Activated naive CD4-positive, alpha-beta T cell treated with anti-CD3 and anti-CD28 coated beads, Interleukin-2, amount 50 U/mL, for 72 hours (primary cell): ENCODE data around the gene EBLN1. TPM values are rescaled to one million over a fixed set of nuclear protein-coding genes. Genes with fewer than 3 reads are reported as not detected.

ENCODE experiments used
- ATAC-seq, 2 donors: fragments of 150-1000 bp; cut with Tn5 transposase; 2 replicates each; pipeline ENCODE4 v1.10.0; 2021; ENCODE audit warnings: mild to moderate bottlenecking in 2 of 2, moderate library complexity in 2 of 2
- DNase-seq, 2 donors: peaks; one replicate each; pipeline ENCODE4 v3.0.0; 2021 to 2022; ENCODE audit warnings: low spot score in 2 of 2
- H3K27ac Mint-ChIP-seq, 2 donors: one replicate each; pipeline ENCODE4 v1.8.0; 2022; ENCODE audit warnings: mild to moderate bottlenecking in 2 of 2, mixed read lengths in 2 of 2
- H3K36me3 Mint-ChIP-seq, 2 donors: one replicate each; pipeline ENCODE4 v1.8.0; 2022; ENCODE audit warnings: mixed read lengths in 2 of 2
- H3K9me3 Mint-ChIP-seq, 2 donors: one replicate each; pipeline ENCODE4 v1.8.0; 2022; ENCODE audit warnings: mixed read lengths in 2 of 2
- total RNA-seq, 2 donors: library from RNA; stranded (reverse); gene quantifications; one replicate each; pipeline ENCODE4 v1.2.3, GENCODE V29; 2022

EBLN1 gene
- not detected for total RNA-seq

DNA sequence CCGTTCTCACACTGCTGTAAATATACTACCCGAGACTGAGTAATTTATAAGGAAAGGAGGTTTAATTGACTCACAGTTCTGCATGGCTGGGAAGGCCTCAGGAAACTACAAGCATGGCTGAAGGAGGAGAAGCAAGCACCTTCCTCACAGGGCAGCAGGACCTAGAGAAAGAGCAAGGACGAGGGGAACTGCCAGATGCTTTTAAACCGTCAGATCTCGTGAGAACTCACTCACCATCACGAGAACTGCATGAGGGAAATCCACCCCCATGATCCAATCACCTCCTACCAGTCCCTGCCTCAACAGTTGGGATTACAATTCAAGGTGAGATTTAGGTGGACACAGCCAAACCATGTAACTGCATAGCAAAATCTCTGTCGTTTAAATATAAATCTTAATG, at the start of gene EBLN1:
EBLN1 (minus strand) TSS at position 174 of the 400 bp plus-strand sequence. CDS start 8,032 bp downstream, outside the sequence.
- no peak within 1 kb of the TSS for H3K27ac Mint-ChIP-seq
- DNase-seq (no peak), ATAC-seq (no peak)
- H3K9me3 Mint-ChIP-seq: peaks cover 0 to 13% of the 10 kb centered on the region in 2 donors
- peaks cover 0 to under 1% of the 10 kb centered on the region in 2 donors for H3K36me3 Mint-ChIP-seq

DNA sequence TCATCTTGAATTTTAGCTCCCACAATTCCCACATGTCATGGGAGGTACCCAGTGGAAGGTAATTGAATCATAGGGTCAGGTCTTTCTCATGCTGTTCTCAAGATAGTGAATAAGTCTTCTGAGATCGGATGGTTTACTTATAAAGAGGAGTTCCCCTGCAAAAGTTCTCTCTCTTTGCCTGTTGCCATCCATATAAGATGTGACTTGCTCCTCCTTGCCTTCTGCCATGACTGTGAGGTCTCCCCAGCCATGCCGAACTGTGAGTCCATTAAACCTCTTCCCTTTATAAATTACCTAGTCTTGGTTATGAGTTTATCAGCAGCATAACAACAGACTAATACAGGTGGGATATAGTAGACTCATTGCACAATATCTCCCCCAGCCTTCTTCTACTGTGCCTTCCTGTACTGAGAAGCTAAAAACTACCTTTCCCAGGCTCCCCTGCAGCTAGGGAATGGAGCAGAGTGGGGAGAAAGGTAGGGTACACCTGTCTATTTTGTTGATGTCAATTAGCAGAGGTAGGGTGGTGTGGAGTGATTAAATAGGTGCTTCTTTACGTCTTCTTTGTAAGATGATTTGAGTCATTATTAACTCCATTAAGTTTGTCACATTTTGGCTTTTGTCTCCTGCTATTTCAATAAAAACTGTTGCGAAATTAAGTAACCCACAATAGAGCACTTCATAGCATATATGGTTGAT, 48.2 kb upstream of the EBLN1 start:
- ATAC-seq (no peak), DNase-seq (no peak)
- Mint-ChIP-seq H3K36me3 (peaks cover 0 to 5% of the 10 kb centered on the region in 2 donors), H3K27ac (no peak overlapping the region), H3K9me3 (peaks cover 0 to 3% of the 10 kb centered on the region in 2 donors)

DNA sequence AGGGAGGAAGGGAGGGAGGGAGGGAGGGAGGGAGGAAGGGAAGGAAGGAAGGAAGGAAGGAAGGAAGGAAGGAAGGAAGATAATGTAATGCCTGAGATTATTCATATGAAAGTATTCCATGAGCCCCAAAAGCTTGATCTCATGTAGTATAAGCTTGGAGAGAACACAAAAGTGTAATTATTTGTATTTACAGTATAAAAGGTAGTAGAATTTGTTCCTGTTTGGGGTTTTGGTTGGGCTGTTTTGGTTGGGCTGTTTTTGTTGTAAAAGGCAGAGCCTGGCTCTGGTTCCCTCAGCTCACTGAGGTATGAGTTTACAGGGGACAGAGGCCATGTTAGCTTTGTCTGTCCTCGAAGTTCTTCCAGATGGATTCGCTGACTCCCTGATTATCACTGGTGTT, 45.3 kb upstream of the EBLN1 start:
- Mint-ChIP-seq H3K27ac (no peak overlapping the region), H3K9me3 (peaks cover 0 to 3% of the 10 kb centered on the region in 2 donors), H3K36me3 (peaks cover 0 to 5% of the 10 kb centered on the region in 2 donors)
- no peak for DNase-seq
- no peak for ATAC-seq

DNA sequence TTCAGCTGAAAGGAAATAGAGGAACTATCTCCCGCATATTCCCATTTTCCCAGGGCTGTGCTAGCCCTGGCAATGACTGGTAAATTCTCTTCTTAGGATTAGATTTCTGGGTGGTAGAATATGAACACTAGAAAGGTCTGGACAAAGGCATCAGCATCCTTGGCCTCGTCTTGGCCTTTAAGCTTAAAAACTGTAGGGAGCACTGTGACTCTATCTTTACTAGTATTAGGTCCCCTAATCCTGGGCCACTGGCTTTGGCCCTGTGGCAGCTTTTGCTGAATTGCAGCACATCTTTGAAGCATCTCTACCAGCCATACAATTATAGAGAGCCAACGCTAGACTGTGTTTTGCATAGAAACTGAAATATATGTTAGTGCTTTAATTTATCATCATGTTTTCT, 41.5 kb upstream of the EBLN1 start:
- Mint-ChIP-seq H3K9me3 (no peaks in the 10 kb centered on the region), H3K36me3 (no peaks in the 10 kb centered on the region), H3K27ac (no peak overlapping the region)
- ATAC-seq (peak; percentile 66 to 69), DNase-seq (no peak)

DNA sequence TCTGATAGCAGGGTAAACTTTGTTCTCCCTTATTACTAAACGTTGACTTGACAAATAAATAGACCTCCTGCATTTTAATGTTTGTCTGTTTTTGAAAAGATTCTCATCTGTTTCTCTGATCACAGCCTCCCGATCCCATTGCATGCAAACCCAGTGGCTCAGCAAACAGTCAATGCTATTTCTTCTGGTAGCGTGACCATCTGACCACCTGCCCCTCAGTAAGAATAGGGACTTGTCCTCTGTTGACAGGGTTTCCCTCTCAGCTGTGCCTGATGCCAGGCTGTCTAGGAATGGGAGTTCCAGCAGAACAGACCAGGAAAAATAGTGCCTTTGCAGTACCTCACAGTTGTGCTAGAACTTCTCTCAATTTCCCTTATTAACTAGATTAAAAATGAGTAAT, 40.7 kb upstream of the EBLN1 start:
- H3K9me3 Mint-ChIP-seq: no peaks in the 10 kb centered on the region
- H3K36me3 Mint-ChIP-seq: peaks cover 0 to 5% of the 10 kb centered on the region in 2 donors
- ATAC-seq (no peak), DNase-seq (no peak)
- H3K27ac Mint-ChIP-seq: no peak overlapping the region

DNA sequence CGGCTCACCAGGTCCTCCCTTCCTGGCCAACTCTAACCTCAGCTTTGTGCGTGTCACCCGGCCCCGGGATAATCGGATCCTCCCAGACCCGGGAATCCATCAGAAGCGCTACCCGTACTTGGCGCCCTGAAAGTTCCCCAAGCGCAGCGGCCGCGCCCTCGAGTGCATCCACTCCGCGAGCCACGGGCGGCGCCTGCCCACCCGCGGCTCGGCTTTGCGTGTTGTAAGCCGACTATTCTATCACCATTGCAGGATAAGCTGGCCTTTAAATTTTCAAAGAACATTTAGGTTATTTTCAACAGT, 35.7 kb upstream of the EBLN1 start:
- ATAC-seq: no peak
- DNase-seq: peak in 1 of 2 donors; percentile 17
- Mint-ChIP-seq H3K36me3 (peaks cover 17 to 23% of the 10 kb centered on the region in 2 donors), H3K27ac (peak overlapping the region; percentile 92 to 94), H3K9me3 (no peaks in the 10 kb centered on the region)

DNA sequence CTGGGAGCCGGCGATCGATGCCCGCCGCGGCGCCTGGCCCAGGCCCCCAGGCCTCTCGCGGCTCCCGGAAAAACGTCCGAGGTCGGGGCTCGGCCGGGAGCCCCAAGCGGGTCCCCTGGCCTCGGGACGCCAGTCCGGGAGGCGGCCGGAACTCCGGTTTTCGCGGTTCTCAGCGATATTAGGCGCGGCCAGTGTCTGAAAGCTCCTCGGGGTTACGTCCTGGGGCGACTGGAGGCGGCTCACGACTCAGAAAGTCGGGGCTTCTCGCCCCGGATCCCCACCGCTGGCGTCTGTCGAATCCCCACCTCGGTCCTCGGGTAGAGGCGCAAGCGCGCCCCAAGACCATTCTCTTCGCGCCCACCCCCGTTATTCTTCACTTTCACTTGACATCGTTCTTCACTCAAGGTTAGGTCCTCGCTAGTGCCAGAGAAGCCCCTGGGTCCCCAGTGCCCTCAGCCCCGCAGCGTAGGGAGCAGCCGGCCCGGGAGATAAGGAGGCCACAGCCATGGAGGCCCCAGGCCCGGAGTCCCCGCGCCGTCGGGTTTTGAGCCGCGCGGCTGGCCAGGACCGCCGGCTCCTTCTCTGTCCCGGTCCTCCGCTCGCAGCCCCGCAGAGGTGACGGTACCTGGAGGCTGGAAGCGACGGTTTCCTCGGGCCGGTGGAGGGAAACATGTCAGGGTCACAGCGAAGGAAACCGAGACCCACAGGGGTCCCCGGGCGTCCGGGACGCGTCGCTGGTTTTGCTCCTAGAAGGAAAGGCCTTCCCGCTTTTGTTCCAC, 35.2 kb upstream of the EBLN1 start:
- ATAC-seq: peak; percentile 29 to 36
- DNase-seq: peak; percentile 41 to 67
- H3K27ac Mint-ChIP-seq: peak overlapping the region; percentile 94 to 97
- H3K36me3 Mint-ChIP-seq: peaks cover 17 to 23% of the 10 kb centered on the region in 2 donors
- H3K9me3 Mint-ChIP-seq: no peaks in the 10 kb centered on the region

DNA sequence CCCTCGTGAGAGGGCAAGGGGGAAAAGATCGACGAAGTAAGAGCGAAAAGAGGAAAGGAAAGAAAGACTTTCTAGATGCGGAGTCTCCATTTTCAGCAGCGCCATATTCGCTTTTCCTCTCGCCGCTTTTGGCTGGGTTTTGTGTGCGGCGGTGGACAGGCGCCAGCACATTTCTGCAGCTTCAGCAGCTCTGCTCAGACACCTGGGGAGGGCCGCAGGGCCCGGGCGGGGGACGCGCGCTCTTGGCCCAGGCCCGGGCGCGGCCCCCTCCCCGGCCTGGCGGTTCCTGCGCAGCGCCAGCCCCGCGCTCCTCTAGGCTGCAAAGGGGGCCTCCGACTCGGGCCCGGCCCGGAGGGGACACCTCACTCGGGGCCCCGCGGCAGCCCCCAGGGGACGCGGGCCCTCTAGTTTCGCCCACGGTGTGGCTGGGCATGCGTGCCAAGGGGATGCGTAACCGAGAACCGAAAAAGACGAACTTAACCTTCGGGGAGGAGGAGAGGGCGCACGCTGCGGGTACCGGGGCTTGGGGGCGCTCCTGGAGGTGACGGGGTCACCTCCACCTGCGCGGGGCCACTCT, 34.5 kb upstream of the EBLN1 start:
- peak; percentile 63 to 82 for DNase-seq
- Mint-ChIP-seq H3K36me3 (peaks cover 17 to 23% of the 10 kb centered on the region in 2 donors), H3K27ac (peak overlapping the region; percentile 94 to 99)

DNA sequence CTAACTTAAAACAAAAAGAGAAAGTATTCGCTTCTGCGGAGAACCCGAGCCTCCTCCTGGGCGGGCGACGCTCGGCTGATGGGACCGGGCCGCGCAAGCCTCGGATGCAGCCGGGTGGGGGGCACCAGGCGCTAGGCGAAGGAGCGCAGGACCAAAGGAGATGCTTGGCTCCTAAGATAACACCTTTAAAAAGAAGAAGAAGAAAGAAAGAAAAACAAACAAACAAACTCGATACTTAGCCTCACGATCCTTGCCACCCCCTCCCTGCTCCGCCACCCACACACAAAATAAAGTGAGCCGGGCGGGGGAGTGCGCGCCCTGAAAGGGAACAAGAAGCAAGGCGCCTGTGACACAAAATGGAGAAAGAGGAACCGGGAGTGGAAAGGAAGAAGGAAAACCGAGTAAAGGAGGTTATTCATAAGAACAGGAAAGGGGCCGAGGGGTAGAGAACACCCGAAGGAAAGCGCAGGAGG, 34.0 kb upstream of the EBLN1 start:
- Mint-ChIP-seq H3K27ac (peak overlapping the region; percentile 94 to 99), H3K9me3 (no peaks in the 10 kb centered on the region), H3K36me3 (peaks cover 17 to 23% of the 10 kb centered on the region in 2 donors)
- peak; percentile 62 to 63 for DNase-seq
- ATAC-seq: peak; percentile 17 to 51

More for the DNA sequence above, 34.5 kb upstream of the EBLN1 start:
- no peaks in the 10 kb centered on the region for H3K9me3 Mint-ChIP-seq
- peak; percentile 76 to 87 for ATAC-seq

DNA sequence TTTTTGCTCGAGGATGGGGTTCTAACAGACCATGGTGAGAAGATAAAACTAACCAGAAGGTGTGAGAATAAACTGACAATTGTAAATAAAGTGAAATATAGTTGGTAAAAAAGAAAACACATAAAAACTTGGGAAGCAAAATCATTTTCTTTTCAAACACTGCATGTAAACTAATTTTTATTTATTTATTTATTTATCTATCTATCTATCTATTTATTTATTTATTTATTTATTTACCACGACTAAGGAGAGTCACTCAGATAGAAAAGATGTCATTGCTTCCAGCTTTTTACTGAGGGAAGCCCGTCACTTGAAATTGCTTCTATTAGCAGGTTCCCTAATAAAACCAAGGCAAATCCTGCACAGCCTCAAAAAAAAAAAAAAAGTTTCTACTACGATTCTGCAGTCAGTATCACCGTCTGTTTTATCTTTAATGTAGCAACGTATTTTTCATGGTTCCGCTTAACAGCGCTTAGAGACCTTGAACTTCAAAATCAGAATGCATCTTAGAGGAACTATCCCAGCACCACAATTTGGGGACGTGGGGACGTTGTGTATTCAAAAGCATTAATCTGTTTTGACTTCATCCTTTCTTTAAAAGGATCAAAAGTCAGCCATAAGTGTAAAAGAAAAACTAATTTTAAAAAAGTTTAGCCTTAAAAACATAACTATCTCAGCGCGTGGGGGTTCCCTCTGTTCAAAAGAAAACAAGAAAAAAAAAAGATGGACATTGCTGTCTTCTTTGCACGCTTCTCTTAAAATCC, 33.3 kb upstream of the EBLN1 start:
- H3K36me3 Mint-ChIP-seq: peaks cover 17 to 23% of the 10 kb centered on the region in 2 donors
- peak overlapping the region; percentile 94 to 99 for H3K27ac Mint-ChIP-seq
- DNase-seq: no peak
- no peaks in the 10 kb centered on the region for H3K9me3 Mint-ChIP-seq
- ATAC-seq: no peak

DNA sequence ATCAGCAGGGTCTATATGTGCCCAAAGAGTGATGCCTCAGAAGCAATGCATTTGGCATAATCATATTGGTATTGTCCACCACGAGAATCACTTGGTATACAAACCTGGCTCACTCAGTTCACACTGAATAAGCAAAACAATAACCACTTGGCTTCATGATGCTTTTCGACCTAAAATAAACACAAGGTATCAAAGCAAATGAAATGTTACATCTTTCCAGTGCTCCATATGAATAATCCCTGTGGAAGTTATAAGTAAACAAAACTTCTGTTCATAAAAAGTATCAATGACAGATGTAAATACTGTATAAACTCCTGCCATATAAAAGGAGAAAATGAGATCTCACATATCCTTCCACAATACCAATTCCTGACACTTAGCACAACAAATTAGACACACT, 29.8 kb upstream of the EBLN1 start:
- peaks cover 5 to 6% of the 10 kb centered on the region in 2 donors for H3K9me3 Mint-ChIP-seq
- DNase-seq (no peak), ATAC-seq (no peak)
- peak overlapping the region; percentile 86 to 91 for H3K27ac Mint-ChIP-seq
- peaks cover 13 to 23% of the 10 kb centered on the region in 2 donors for H3K36me3 Mint-ChIP-seq

DNA sequence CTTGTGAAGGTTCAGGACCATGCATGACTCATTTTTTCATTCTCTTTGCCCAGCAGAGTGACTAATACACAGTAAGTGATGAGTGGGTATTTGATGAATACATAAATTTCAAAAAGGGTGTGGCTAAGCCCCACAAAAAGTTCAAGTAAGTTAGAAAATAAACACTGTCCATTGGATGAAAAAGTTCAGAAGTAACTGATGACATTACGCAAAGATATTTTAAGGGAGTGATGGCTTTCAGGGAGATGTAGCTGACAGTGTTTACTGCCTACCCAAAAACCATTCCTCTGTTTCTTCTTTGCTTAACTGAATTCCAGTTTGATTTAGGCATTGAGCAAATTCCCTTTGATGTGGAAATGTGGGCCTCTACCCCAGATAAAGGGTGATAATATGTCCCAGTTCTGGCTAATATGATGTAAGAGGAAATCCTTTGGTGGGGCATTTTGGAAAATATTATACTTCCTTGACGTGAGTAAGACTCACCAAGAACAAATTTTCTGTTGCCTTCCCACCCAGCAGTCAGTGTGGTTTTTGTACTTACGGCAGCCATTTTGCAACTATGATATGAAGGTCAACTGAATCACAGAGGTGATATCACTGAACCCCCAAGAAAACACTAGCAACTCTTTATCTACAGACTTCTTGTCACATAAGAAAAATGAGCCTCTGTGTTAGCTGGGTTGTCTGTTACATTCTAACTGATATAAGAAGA, 29.0 kb upstream of the EBLN1 start:
- ATAC-seq (peak; percentile 90 to 93), DNase-seq (peak in 1 of 2 donors; percentile 29)
- peaks cover 5 to 6% of the 10 kb centered on the region in 2 donors for H3K9me3 Mint-ChIP-seq
- peak overlapping the region; percentile 86 to 91 for H3K27ac Mint-ChIP-seq
- peaks cover 11 to 19% of the 10 kb centered on the region in 2 donors for H3K36me3 Mint-ChIP-seq

DNA sequence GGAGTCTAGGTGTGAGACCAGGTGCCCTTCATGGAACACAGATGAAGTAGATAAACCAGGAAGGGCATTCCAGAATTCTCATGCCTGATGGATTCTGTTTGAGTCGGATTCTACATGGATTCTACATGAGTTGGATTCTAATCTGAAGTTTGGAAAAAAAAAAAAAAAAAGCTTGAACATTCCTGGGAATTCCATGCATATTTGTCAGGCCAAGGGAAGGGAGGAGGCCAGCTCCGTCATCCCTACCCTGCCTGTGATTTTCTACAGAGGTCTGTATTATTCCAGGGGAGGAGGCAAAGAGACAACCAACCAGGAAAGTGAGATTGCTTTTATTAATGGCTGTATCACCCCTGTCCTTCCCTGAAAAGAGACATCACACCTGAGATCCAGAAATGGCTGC, 27.8 kb upstream of the EBLN1 start:
- Mint-ChIP-seq H3K27ac (no peak overlapping the region), H3K36me3 (peaks cover 2 to 9% of the 10 kb centered on the region in 2 donors), H3K9me3 (peaks cover 5 to 6% of the 10 kb centered on the region in 2 donors)
- DNase-seq (no peak), ATAC-seq (no peak)

DNA sequence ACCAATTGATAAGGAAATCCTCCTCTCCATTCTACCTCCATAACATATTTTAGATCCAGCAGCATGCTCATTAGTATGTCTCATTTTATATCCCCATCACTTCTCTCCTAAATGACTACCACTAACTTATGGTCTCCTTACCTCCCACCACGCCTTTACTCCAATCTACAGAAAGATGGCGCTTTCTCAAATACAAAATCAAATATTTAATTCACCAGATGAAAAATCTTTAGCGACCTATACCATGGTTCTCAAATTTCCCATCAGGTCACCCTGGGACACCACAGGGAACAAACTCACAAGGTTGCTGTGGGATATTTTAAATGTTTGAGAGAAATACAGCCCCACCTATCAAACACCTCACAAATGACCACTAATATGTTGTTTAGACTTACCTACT, 27.0 kb upstream of the EBLN1 start:
- ATAC-seq (no peak), DNase-seq (no peak)
- Mint-ChIP-seq H3K36me3 (peaks cover 0 to 6% of the 10 kb centered on the region in 2 donors), H3K27ac (no peak overlapping the region), H3K9me3 (peaks cover 5 to 6% of the 10 kb centered on the region in 2 donors)

DNA sequence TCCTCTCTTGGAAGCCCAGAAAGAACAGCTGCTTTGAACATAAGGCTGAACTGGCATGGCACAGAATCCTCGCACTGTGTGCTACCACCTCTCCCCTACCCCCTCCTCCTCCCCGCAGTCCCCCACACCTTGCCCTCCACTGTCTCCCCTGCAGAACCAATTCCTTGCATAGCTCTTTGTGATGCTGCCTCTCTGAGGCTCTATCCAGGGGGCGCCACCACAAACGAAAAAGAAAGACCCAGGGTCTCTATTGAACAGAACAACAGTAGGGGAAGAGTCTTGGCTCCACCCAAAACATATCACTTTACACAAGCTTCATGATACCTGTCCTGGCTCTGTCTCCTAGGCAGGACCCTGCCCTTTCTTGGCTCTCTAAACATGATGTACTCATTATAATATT, 26.2 kb upstream of the EBLN1 start:
- H3K36me3 Mint-ChIP-seq: peaks cover 0 to 6% of the 10 kb centered on the region in 2 donors
- H3K27ac Mint-ChIP-seq: no peak overlapping the region
- DNase-seq (no peak), ATAC-seq (no peak)
- H3K9me3 Mint-ChIP-seq: peaks cover 5 to 6% of the 10 kb centered on the region in 2 donors

DNA sequence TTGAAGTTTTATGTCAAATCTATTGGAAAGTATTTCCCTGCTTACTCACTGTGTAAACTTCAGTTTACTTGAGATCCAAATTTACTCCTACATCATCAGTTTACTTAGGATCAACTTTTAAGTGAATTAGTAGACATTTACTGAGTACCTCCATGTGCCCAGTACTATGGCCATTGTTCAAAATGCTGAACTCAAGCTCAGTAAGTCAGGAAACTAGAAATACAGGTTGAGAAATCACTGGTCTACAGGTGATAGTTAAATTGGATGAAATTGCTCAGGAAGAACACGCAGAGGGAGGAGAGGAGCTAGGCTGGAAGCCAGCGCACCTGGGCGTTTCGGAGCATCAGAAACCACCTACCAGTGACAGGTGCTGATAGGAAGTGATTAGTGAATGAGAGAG, 25.5 kb upstream of the EBLN1 start:
- DNase-seq: no peak
- Mint-ChIP-seq H3K36me3 (peaks cover 0 to 6% of the 10 kb centered on the region in 2 donors), H3K27ac (no peak overlapping the region), H3K9me3 (peaks cover 5 to 6% of the 10 kb centered on the region in 2 donors)
- ATAC-seq: no peak
